PFSK-1 (cell line): ENCODE data around the gene HS6ST1.

Experiments
- POLR2AphosphoS5 ChIP-seq: IDR thresholded peaks from 2 replicates; pipeline ENCODE4 v1.6.1; 2012; ENCODE audit warnings: low read depth, mild to moderate bottlenecking, control low read depth, low read length, moderate library complexity
- TAF1 ChIP-seq: IDR thresholded peaks from 2 replicates; pipeline ENCODE4 v1.6.1; 2012; ENCODE audit warnings: low read length, control low read depth, borderline replicate concordance; ENCODE audit not compliant: insufficient read depth

DNA sequence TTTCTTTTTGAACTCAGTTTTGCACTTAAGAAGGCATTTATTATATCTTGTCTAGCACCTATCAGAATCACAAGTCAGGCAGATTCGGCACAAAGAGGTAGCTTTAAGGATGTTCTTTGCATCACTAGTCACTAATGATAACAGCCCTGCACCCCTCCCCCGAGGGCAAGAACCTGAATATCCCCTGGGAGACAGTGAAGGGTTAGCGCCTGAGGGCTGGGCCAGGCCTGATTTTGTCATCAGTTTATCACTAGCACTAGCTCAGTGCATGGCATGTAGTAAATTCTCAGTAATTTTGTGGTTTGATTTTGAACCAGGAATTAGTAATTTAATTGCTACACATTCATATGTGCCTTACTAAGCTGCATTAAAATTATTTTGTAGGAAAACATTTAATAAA, 23.9 kb upstream of the HS6ST1 start:
- TF ChIP-seq TAF1, result no peak
- TF ChIP-seq POLR2AphosphoS5, result no peak
